IPS-18a (cell line): ENCODE results near the gene PDE11A.

Source experiments
- H3K27ac ChIP-seq: one replicate; pipeline ENCODE4 v1.5.1; 2013; ENCODE audit warnings: low read length
- H3K27me3 ChIP-seq: one replicate; pipeline ENCODE4 v1.6.1; 2013; ENCODE audit warnings: mild to moderate bottlenecking, low read length; ENCODE audit not compliant: control insufficient read depth, insufficient read depth
- H3K36me3 ChIP-seq: one replicate; pipeline ENCODE4 v1.6.1; 2013; ENCODE audit warnings: low read depth, low read length; ENCODE audit not compliant: control insufficient read depth
- H3K4me1 ChIP-seq: one replicate; pipeline ENCODE4 v1.6.1; 2013; ENCODE audit warnings: low read depth, low read length; ENCODE audit not compliant: control insufficient read depth
- H3K4me3 ChIP-seq: one replicate; pipeline ENCODE4 v1.5.1; 2013; ENCODE audit warnings: low read length
- H3K9ac ChIP-seq: one replicate; pipeline ENCODE4 v1.6.1; 2013; ENCODE audit warnings: mild to moderate bottlenecking, low read length, moderate library complexity
- H3K9me3 ChIP-seq: one replicate; pipeline ENCODE4 v1.6.1; 2013; ENCODE audit warnings: low read depth, low read length; ENCODE audit not compliant: control insufficient read depth

Gene PDE11A

GRCh38 chr2:177746358-177746757, 326.2 kb downstream of the PDE11A start:
- Histone ChIP-seq H3K27me3 (no peaks in the 10 kb centered on the region), H3K4me1 (no peaks in the 10 kb centered on the region), H3K9ac (no peak overlapping the region), H3K9me3 (no peaks in the 10 kb centered on the region), H3K4me3 (no peak overlapping the region), H3K36me3 (no peaks in the 10 kb centered on the region), H3K27ac (no peak overlapping the region)

- no peaks in the 10 kb centered on the region for H3K4me1 ChIP-seq
- no peaks in the 10 kb centered on the region for H3K27me3 ChIP-seq
- no peak overlapping the region for H3K4me3 ChIP-seq
- H3K27ac ChIP-seq, result no peak overlapping the region
- no peak overlapping the region for H3K9ac ChIP-seq
- H3K36me3 ChIP-seq, result no peaks in the 10 kb centered on the region
- no peaks in the 10 kb centered on the region for H3K9me3 ChIP-seq
Measured at GRCh38 chr2:177745531-177745930, 327.0 kb downstream of the PDE11A start.

- no peak overlapping the region for H3K27ac ChIP-seq
- no peaks in the 10 kb centered on the region for H3K4me1 ChIP-seq
- H3K4me3 ChIP-seq, result no peak overlapping the region
- H3K36me3 ChIP-seq, result no peaks in the 10 kb centered on the region
- H3K9me3 ChIP-seq, result no peaks in the 10 kb centered on the region
- H3K9ac ChIP-seq, result no peak overlapping the region
- peaks cover 16% of the 10 kb centered on the region for H3K27me3 ChIP-seq
Measured at GRCh38 chr2:177742851-177743250, 329.7 kb downstream of the PDE11A start.

- Histone ChIP-seq H3K36me3 (no peaks in the 10 kb centered on the region), H3K27ac (no peak overlapping the region), H3K27me3 (peaks cover 19% of the 10 kb centered on the region), H3K9ac (no peak overlapping the region), H3K4me3 (no peak overlapping the region), H3K9me3 (no peaks in the 10 kb centered on the region), H3K4me1 (no peaks in the 10 kb centered on the region)
Measured at GRCh38 chr2:177741866-177742265, 330.7 kb downstream of the PDE11A start.

- Histone ChIP-seq H3K9me3 (no peaks in the 10 kb centered on the region), H3K36me3 (no peaks in the 10 kb centered on the region), H3K9ac (no peak overlapping the region), H3K4me1 (no peaks in the 10 kb centered on the region), H3K27me3 (peaks cover 27% of the 10 kb centered on the region), H3K4me3 (no peak overlapping the region), H3K27ac (no peak overlapping the region)
Measured at GRCh38 chr2:177740700-177741099, 331.9 kb downstream of the PDE11A start.

GRCh38 chr2:177738461-177739235, 333.9 kb downstream of the PDE11A start:
- H3K27me3 ChIP-seq, result peaks cover 48% of the 10 kb centered on the region
- H3K4me3 ChIP-seq, result no peak overlapping the region
- no peaks in the 10 kb centered on the region for H3K9me3 ChIP-seq
- H3K36me3 ChIP-seq, result no peaks in the 10 kb centered on the region
- H3K4me1 ChIP-seq, result no peaks in the 10 kb centered on the region
- no peak overlapping the region for H3K9ac ChIP-seq
- H3K27ac ChIP-seq, result no peak overlapping the region

GRCh38 chr2:177735318-177735803, 337.2 kb downstream of the PDE11A start:
- Histone ChIP-seq H3K4me3 (no peak overlapping the region), H3K4me1 (peaks cover 14% of the 10 kb centered on the region), H3K27ac (no peak overlapping the region), H3K27me3 (peaks cover 81% of the 10 kb centered on the region), H3K36me3 (no peaks in the 10 kb centered on the region), H3K9me3 (no peaks in the 10 kb centered on the region), H3K9ac (no peak overlapping the region)

- Histone ChIP-seq H3K9ac (no peak overlapping the region), H3K9me3 (no peaks in the 10 kb centered on the region), H3K27ac (no peak overlapping the region), H3K36me3 (no peaks in the 10 kb centered on the region), H3K27me3 (peaks cover 90% of the 10 kb centered on the region), H3K4me3 (no peak overlapping the region), H3K4me1 (peaks cover 14% of the 10 kb centered on the region)
Measured at GRCh38 chr2:177733322-177733855, 339.2 kb downstream of the PDE11A start.

GRCh38 chr2:177731384-177731783, 341.2 kb downstream of the PDE11A start:
- peaks cover 14% of the 10 kb centered on the region for H3K4me1 ChIP-seq
- H3K9ac ChIP-seq, result no peak overlapping the region
- H3K27me3 ChIP-seq, result peaks cover 97% of the 10 kb centered on the region
- no peaks in the 10 kb centered on the region for H3K36me3 ChIP-seq
- H3K9me3 ChIP-seq, result no peaks in the 10 kb centered on the region
- H3K27ac ChIP-seq, result no peak overlapping the region
- H3K4me3 ChIP-seq, result no peak overlapping the region

GRCh38 chr2:177730792-177731191, 341.8 kb downstream of the PDE11A start:
- Histone ChIP-seq H3K4me3 (no peak overlapping the region), H3K9ac (no peak overlapping the region), H3K27me3 (peaks cover 100% of the 10 kb centered on the region), H3K9me3 (no peaks in the 10 kb centered on the region), H3K36me3 (no peaks in the 10 kb centered on the region), H3K27ac (no peak overlapping the region), H3K4me1 (peaks cover 14% of the 10 kb centered on the region)

GRCh38 chr2:177730363-177730762, 342.2 kb downstream of the PDE11A start:
- H3K27ac ChIP-seq, result no peak overlapping the region
- no peaks in the 10 kb centered on the region for H3K36me3 ChIP-seq
- peaks cover 100% of the 10 kb centered on the region for H3K27me3 ChIP-seq
- no peaks in the 10 kb centered on the region for H3K9me3 ChIP-seq
- H3K4me1 ChIP-seq, result peaks cover 14% of the 10 kb centered on the region
- no peak overlapping the region for H3K4me3 ChIP-seq
- no peak overlapping the region for H3K9ac ChIP-seq

- no peaks in the 10 kb centered on the region for H3K9me3 ChIP-seq
- no peak overlapping the region for H3K9ac ChIP-seq
- H3K27me3 ChIP-seq, result peaks cover 87% of the 10 kb centered on the region
- H3K36me3 ChIP-seq, result no peaks in the 10 kb centered on the region
- peaks cover 14% of the 10 kb centered on the region for H3K4me1 ChIP-seq
- no peak overlapping the region for H3K4me3 ChIP-seq
- no peak overlapping the region for H3K27ac ChIP-seq
Measured at GRCh38 chr2:177728920-177729319, 343.7 kb downstream of the PDE11A start.
